ENCODE data around the gene ACTL6B.
A peak's percentile ranks its signal among the peaks of the same experiment; 100 is the strongest.

DNA sequence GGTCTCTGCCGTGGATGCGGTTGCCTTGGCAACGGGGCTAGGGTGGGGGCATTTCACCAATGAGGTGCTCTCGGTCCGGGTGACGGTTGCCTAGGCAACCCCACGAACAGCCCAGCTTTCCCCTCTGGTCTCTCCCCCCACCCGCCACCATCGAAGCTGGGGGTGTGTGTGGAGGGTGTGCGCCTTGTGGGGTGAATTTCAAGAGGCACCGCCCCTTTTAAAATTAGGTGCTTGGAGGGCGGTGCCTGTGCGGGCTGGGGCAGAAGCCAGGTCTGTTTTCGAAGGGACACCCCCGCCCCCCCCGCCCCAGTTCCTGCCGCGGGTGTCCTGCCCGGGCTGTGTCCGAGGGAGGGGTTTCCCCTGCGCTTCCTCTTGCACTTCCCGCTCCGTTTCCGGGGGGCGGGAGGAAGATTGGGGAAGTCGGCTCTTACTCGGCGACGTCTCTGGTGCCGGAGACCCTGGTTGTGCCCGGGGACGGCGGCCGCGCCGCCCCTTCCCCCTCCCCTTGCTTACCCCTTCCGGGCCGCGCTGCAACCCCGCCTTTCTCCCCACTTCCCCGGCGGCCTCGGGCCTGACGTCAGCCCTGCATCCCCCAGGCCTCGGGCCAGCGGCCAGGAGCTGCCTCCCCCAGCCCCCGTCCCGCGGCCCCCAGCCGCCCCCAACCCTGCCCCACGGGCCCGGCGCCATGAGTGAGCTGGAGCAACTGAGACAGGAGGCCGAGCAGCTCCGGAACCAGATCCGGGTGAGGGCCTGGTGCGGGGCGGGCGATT lies 19.5 kb upstream of the ACTL6B start:
- TF ChIP-seq, protein P1, sequence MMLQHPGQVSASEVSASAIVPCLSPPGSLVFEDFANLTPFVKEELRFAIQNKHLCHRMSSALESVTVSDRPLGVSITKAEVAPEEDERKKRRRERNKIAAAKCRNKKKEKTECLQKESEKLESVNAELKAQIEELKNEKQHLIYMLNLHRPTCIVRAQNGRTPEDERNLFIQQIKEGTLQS (IDR thresholded peaks at IDR 0.05; ENCODE audit: insufficient read depth, low read depth, low read length), result no peak
- 0 out of 2 replicates have a peak, but pooled peaks have one; percentile 18 for TF ChIP-seq GABPA (IDR thresholded peaks at IDR 0.05; ENCODE audit: borderline replicate concordance, insufficient read depth, low read length)
- no peak for TF ChIP-seq JUN (IDR thresholded peaks at IDR 0.05; ENCODE audit: low read depth, low read length)
- no peak for TF ChIP-seq HDAC6 (IDR thresholded peaks at IDR 0.05; ENCODE audit: low read depth, low read length)
- TF ChIP-seq, protein P2, sequence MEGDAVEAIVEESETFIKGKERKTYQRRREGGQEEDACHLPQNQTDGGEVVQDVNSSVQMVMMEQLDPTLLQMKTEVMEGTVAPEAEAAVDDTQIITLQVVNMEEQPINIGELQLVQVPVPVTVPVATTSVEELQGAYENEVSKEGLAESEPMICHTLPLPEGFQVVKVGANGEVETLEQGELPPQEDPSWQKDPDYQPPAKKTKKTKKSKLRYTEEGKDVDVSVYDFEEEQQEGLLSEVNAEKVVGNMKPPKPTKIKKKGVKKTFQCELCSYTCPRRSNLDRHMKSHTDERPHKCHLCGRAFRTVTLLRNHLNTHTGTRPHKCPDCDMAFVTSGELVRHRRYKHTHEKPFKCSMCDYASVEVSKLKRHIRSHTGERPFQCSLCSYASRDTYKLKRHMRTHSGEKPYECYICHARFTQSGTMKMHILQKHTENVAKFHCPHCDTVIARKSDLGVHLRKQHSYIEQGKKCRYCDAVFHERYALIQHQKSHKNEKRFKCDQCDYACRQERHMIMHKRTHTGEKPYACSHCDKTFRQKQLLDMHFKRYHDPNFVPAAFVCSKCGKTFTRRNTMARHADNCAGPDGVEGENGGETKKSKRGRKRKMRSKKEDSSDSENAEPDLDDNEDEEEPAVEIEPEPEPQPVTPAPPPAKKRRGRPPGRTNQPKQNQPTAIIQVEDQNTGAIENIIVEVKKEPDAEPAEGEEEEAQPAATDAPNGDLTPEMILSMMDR (IDR thresholded peaks at IDR 0.05; ENCODE audit: control extremely low read depth in 1 of 3, insufficient read depth in 1 of 3, low read depth in 1 of 3, low read length in 3 of 3), result no peak
- no peak for TF ChIP-seq EP300 (IDR thresholded peaks at IDR 0.05; ENCODE audit: borderline replicate concordance in 1 of 2, low read depth in 2 of 2, low read length in 2 of 2)
- no peak for TF ChIP-seq BRCA1 (IDR thresholded peaks at IDR 0.05; ENCODE audit: low read depth, low read length)
- TF ChIP-seq, protein P3, sequence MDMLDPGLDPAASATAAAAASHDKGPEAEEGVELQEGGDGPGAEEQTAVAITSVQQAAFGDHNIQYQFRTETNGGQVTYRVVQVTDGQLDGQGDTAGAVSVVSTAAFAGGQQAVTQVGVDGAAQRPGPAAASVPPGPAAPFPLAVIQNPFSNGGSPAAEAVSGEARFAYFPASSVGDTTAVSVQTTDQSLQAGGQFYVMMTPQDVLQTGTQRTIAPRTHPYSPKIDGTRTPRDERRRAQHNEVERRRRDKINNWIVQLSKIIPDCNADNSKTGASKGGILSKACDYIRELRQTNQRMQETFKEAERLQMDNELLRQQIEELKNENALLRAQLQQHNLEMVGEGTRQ (IDR thresholded peaks at IDR 0.05; ENCODE audit: low read length), result no peak
- TF ChIP-seq POLR2A (IDR thresholded peaks at IDR 0.05; ENCODE audit: control extremely low read depth in 1 of 2, low read depth in 2 of 2, low read length in 2 of 2), result no peak
- TF ChIP-seq, protein P4, sequence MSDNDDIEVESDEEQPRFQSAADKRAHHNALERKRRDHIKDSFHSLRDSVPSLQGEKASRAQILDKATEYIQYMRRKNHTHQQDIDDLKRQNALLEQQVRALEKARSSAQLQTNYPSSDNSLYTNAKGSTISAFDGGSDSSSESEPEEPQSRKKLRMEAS (IDR thresholded peaks at IDR 0.05), result no peak
- no peak for TF ChIP-seq CHD2 (IDR thresholded peaks at IDR 0.05; ENCODE audit: low read length)

All from H1 (cell line).